Kidney (tissue), 14 donors: ENCODE measurements around the gene SYTL1. TPM values are rescaled to one million over a fixed set of nuclear protein-coding genes. Genes with fewer than 3 reads are reported as not detected.

Experiments used
- DNase-seq, 5 donors: peaks; one replicate each; pipeline ENCODE4 v3.0.0-alpha.2; 2013 to 2020
- FAIRE-seq: peaks from 2 replicates; lab custom pipeline; 2012; peaks lifted over from hg19 to GRCh38; lab: Jason Lieb, UNC
- H3K27ac ChIP-seq, 2 donors: one replicate each; pipeline ENCODE4 v1.7.0; 2013; ENCODE audit warnings: low read depth in 2 of 2, low read length in 2 of 2, inconsistent platforms in 1 of 2
- H3K27me3 ChIP-seq: one replicate; pipeline ENCODE4 v1.7.1; 2013; ENCODE audit warnings: low read length, inconsistent platforms; ENCODE audit not compliant: control insufficient read depth, insufficient read depth
- H3K36me3 ChIP-seq, 3 donors: one replicate each; pipeline versions ENCODE4 v1.7.0 to v1.7.1; 2013; ENCODE audit warnings: low read length in 3 of 3, control low read depth in 1 of 3, inconsistent platforms in 1 of 3; ENCODE audit not compliant: insufficient read depth in 3 of 3, control insufficient read depth in 2 of 3
- H3K4me1 ChIP-seq, 3 donors: one replicate each; pipeline versions ENCODE4 v1.7.0 to v1.7.1; 2013; ENCODE audit warnings: low read length in 3 of 3, inconsistent platforms in 1 of 3, low read depth in 1 of 3; ENCODE audit not compliant: control insufficient read depth in 2 of 3, insufficient read depth in 2 of 3
- H3K4me3 ChIP-seq, 3 donors: one replicate each; pipeline versions ENCODE4 v1.7.0 to v1.8.1; 2013; ENCODE audit warnings: low read length in 3 of 3, control low read depth in 1 of 3, inconsistent platforms in 1 of 3
- H3K9ac ChIP-seq, 3 donors: one replicate each; pipeline versions ENCODE4 v1.7.0 to v1.7.1; 2013; ENCODE audit warnings: low read length in 3 of 3, control low read depth in 1 of 3, inconsistent platforms in 1 of 3
- H3K9me3 ChIP-seq, 3 donors: one replicate each; pipeline versions ENCODE4 v1.7.0 to v1.7.1; 2013; ENCODE audit warnings: low read length in 3 of 3, control low read depth in 1 of 3, inconsistent platforms in 1 of 3; ENCODE audit not compliant: control insufficient read depth in 2 of 3, insufficient read depth in 1 of 3
- intact Hi-C: fragments of 100-400 bp; cut with DNase I; formaldehyde crosslinking; loops from one replicate; pipeline ENCODE4 v1.11.1; 2022
- polyA plus RNA-seq: library from polyadenylated mRNA; stranded (reverse); fragments of 350-450 nt; fragmentation: Illumina TruSeq; extraction: RNeasy Lipid Tissue Mini Kit (QIAGEN cat#74804); gene quantifications from one replicate; pipeline ENCODE4 v1.2.3, GENCODE V29; 2014; ENCODE audit warnings: low read depth, low replicate concordance; ENCODE audit not compliant: insufficient read depth
- total RNA-seq: library from RNA; stranded (reverse); fragmentation: NEBNext Ultra II Directional; extraction: Animal tissue kit (Norgen Biotek cat#: 25700); gene quantifications from one replicate; pipeline ENCODE4 v1.2.1, GENCODE V29; 2021
- TF ChIP-seq, protein P1 (sequence below): IDR thresholded peaks from 3 replicates; pipeline ENCODE4 v1.5.1; 2012; ENCODE audit warnings: mild to moderate bottlenecking, moderate library complexity, borderline replicate concordance; ENCODE audit not compliant: insufficient read depth; ENCODE audit errors: extremely low read depth
- donor health status: control.
- donor health status: control.
- donor health status: control.
- donor health status: control.
- donor health status: control.
- donor health status: DM: yes; HTN: yes; CAD: no.
- donor health status: Normal renal cell carcinoma (clear cell type).

SYTL1 gene
- total and polyA plus RNA-seq, 2 donors from 2014 or later: 5.9 to 19.3 TPM

DNA sequence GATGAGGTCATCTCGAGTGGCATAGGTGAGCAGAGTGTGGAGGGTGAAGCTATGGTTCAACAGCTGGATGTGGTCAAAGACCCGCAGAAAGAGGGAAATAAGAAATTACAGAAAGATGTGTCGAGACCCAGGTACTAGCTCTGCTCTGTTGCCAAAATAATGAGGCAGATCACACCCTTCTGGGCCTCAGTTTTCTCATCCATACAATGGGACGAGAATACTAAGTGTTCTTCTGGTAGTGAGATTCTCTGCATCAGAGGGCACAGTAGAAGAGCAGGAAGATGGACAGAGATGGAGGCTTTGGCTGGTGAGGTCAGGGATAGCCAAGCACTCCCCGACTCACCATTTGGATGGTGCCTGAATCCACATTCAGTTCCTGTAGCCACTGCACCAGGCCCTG, 13.9 kb downstream of the SYTL1 start:
- FAIRE-seq (no peak), DNase-seq (no peak)
- TF ChIP-seq, protein P1, sequence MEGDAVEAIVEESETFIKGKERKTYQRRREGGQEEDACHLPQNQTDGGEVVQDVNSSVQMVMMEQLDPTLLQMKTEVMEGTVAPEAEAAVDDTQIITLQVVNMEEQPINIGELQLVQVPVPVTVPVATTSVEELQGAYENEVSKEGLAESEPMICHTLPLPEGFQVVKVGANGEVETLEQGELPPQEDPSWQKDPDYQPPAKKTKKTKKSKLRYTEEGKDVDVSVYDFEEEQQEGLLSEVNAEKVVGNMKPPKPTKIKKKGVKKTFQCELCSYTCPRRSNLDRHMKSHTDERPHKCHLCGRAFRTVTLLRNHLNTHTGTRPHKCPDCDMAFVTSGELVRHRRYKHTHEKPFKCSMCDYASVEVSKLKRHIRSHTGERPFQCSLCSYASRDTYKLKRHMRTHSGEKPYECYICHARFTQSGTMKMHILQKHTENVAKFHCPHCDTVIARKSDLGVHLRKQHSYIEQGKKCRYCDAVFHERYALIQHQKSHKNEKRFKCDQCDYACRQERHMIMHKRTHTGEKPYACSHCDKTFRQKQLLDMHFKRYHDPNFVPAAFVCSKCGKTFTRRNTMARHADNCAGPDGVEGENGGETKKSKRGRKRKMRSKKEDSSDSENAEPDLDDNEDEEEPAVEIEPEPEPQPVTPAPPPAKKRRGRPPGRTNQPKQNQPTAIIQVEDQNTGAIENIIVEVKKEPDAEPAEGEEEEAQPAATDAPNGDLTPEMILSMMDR: no peak
- Histone ChIP-seq H3K4me3 (no peak overlapping the region), H3K27me3 (no peaks in the 10 kb centered on the region), H3K4me1 (peaks cover 0 to 10% (median 0%) of the 10 kb centered on the region in 3 donors), H3K9me3 (no peaks in the 10 kb centered on the region), H3K36me3 (peaks cover 0 to 6% (median 0%) of the 10 kb centered on the region in 3 donors), H3K27ac (no peak overlapping the region), H3K9ac (no peak overlapping the region)
- intact Hi-C loops: no loop called here

DNA sequence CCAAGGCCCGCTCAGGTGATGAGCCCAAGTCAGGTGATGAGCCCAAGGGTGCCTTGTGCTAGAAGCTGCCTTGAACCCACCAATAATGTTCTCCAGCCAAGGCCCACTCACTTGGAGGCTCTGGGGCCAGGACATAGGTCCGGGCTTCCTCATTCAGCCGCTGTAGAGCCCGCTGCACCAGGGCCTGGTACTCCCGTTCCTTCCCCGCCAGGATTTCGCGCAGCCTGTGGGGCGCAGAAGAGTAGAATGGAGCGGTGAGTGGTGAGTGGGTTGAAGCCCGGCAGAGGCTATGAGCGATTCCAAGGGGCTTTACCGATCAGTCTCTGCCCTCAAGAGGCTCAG, 14.4 kb downstream of the SYTL1 start:
- no peaks in the 10 kb centered on the region for H3K27me3 ChIP-seq
- FAIRE-seq (no peak), DNase-seq (peak in 1 of 5 donors; percentile 57)
- no peak overlapping the region for H3K4me3 ChIP-seq
- intact Hi-C loops: no loop called here
- peaks cover 0 to 6% (median 0%) of the 10 kb centered on the region in 3 donors for H3K4me1 ChIP-seq
- H3K36me3 ChIP-seq: peaks cover 0 to 6% (median 0%) of the 10 kb centered on the region in 3 donors
- TF ChIP-seq, protein P1: no peak
- no peak overlapping the region for H3K27ac ChIP-seq
- H3K9me3 ChIP-seq: no peaks in the 10 kb centered on the region
- H3K9ac ChIP-seq: no peak overlapping the region

DNA sequence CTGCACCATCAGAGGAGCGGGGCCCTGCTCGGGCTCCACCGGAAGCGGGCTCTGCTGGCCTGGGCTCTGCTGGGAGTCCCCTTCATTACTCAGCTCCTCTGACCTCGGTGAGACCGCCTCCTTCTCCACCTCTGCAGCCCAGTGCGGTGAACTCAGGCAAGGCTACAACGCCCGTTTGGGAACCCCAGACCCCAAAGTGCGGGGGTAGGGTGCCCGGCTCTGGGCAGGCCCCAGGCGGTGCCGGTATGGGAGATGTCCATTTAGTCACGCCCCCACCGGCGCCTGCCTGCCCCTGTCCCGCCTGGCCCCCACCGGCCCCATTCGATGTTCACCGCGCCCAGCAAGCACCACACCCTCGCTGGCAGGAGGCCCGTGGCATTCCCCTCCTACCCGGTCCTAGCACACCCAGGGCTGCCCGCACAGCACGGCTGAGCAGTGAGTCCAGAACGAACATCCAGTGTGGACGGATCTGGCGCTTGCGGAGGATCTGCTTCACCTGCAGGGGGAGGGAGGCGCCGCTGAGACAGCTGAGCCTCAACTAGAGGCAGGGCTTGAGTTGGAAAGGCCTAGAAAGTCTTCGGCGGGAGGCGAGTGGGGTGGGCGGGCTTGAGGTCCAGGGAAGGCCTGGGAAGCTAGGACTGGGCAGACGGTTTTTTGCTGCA, 14.9 kb downstream of the SYTL1 start:
- intact Hi-C loops: no loop called here

More for the DNA sequence above, 14.9 kb downstream of the SYTL1 start:
- Histone ChIP-seq H3K4me3 (no peak overlapping the region), H3K27ac (no peak overlapping the region), H3K27me3 (no peaks in the 10 kb centered on the region), H3K9ac (peak overlapping the region in 1 of 3 donors; percentile 46), H3K36me3 (peaks cover 0 to 9% (median under 1%) of the 10 kb centered on the region in 3 donors), H3K4me1 (peaks cover 0 to 6% (median 0%) of the 10 kb centered on the region in 3 donors), H3K9me3 (no peaks in the 10 kb centered on the region)
- DNase-seq (peak in 2 of 5 donors; percentile 73 to 76), FAIRE-seq (no peak)
- TF ChIP-seq, protein P1: no peak
